Right lobe of liver (tissue), 6 donors: Measurements from ENCODE around the gene CALML3. TPM values are rescaled to one million over a fixed set of nuclear protein-coding genes. Genes with fewer than 3 reads are reported as not detected.

ENCODE experiments used
- ATAC-seq, 4 donors: fragments of 200-7000 bp; cut with Tn5 transposase; one replicate each; pipeline ENCODE4 v1.9.1; 2020; ENCODE audit warnings: mild to moderate bottlenecking in 4 of 4, moderate library complexity in 4 of 4
- DNase-seq, 3 donors: peaks; one replicate each; pipeline ENCODE4 v3.0.0-alpha.2; 2020
- H3K27ac ChIP-seq, 3 donors: fragments of 200-600 bp; one replicate each; pipeline ENCODE4 v1.8.0; 2022
- H3K27me3 ChIP-seq, 2 donors: fragments of 200-600 bp; one replicate each; pipeline ENCODE4 v1.8.0; 2022
- H3K36me3 ChIP-seq, 4 donors: fragments of 200-600 bp; sonication (generic) in 1 of 4; one replicate each; pipeline versions ENCODE4 v1.5.1 to v1.8.0; 2017 to 2022; ENCODE audit warnings: control low read depth in 1 of 4
- H3K4me1 ChIP-seq, 4 donors: fragments of 200-600 bp; sonication (generic) in 1 of 4; one replicate each; pipeline versions ENCODE4 v1.5.1 to v1.8.0; 2017 to 2022; ENCODE audit warnings: control low read depth in 1 of 4
- H3K4me3 ChIP-seq, 3 donors: fragments of 200-600 bp; one replicate each; pipeline ENCODE4 v1.8.0; 2022
- H3K9me3 ChIP-seq, 4 donors: fragments of 200-600 bp; sonication (generic) in 1 of 4; one replicate each; pipeline versions ENCODE4 v1.5.1 to v1.8.0; 2017 to 2022; ENCODE audit warnings: control low read depth in 1 of 4
- CTCF ChIP-seq, 4 donors: fragments of 200-600 bp in 3 of 4; fragments of 450-650 bp in 1 of 4; IDR thresholded peaks; one replicate each; pipeline versions ENCODE4 v1.5.1 to v1.8.0; 2016 to 2022; ENCODE audit warnings: antibody characterized with exemption in 4 of 4, mild to moderate bottlenecking in 2 of 4
- POLR2A ChIP-seq: fragments of 450-650 bp; IDR thresholded peaks from one replicate; pipeline ENCODE4 v1.6.1; 2017; ENCODE audit warnings: antibody characterized with exemption, mild to moderate bottlenecking
- WGBS: methylation state at CpG from one replicate; pipeline ENCODE4 v1.1.6; 2018; ENCODE audit warnings: low coverage, low lambda C conversion rate; ENCODE audit not compliant: insufficient coverage; ENCODE audit errors: missing lambda C conversion rate; 5-methylcytosine and 5-hydroxymethylcytosine counted together
- intact Hi-C, 2 donors: fragments of 100-400 bp; cut with DNase I; formaldehyde crosslinking; loops; one replicate each; pipeline versions ENCODE4 v1.11.2 to v1.14.1; 2022
- total RNA-seq, 6 experiments: library from RNA; depleted of rRNA in 2 of 6; stranded (reverse); fragments of >200 nt in 2 of 6; fragmentation: NEBNext Ultra II Directional in 3 of 6; extraction: Animal tissue kit (Norgen Biotek cat#: 25700) in 3 of 6; gene quantifications; one replicate each; pipeline versions ENCODE4 v1.1.0 to v1.2.4, GENCODE V29; 2016 to 2023
- donor health status: DM: no; HTN: yes; CAD: no.
- donor health status: DM: no; HTN: no; CAD: no.
- donor health status: DM: no; HTN: no; CAD: no.
- donor health status: DM: no; HTN: yes; CAD: no.
- donor health status: DM: no; HTN: yes; CAD: no.

CALML3 gene
- total RNA-seq, 6 experiments from 2014 or later: 0.22 TPM; not detected in 5

GRCh38 chr10:5522913-5523560, 1.7 kb upstream of the CALML3 start:
- no peak for TF ChIP-seq CTCF (IDR thresholded peaks at IDR 0.05)
- no peak for TF ChIP-seq POLR2A
- no peak for ATAC-seq
- no peak overlapping the region for H3K27ac ChIP-seq

GRCh38 chr10:5523796-5524574, 776 bp upstream of the CALML3 start:
- intact Hi-C loops: no loop called here
- Histone ChIP-seq H3K27me3 (no peaks in the 10 kb centered on the region), H3K36me3 (no peaks in the 10 kb centered on the region), H3K4me1 (peaks cover 0 to 12% (median 6%) of the 10 kb centered on the region in 4 donors), H3K27ac (no peak overlapping the region), H3K4me3 (no peak overlapping the region), H3K9me3 (no peaks in the 10 kb centered on the region)
- ATAC-seq (no peak), DNase-seq (no peak)
- no peak for TF ChIP-seq CTCF (IDR thresholded peaks at IDR 0.05)
- no peak for TF ChIP-seq POLR2A
- 82% methylated on average over 4 of the region's 11 CpGs for WGBS

More at GRCh38 chr10:5522913-5523560, 1.7 kb upstream of the CALML3 start:
- Histone ChIP-seq H3K36me3 (no peaks in the 10 kb centered on the region), H3K4me3 (no peak overlapping the region), H3K27me3 (no peaks in the 10 kb centered on the region), H3K9me3 (no peaks in the 10 kb centered on the region), H3K4me1 (peaks cover 0 to 9% (median 4%) of the 10 kb centered on the region in 4 donors)
- 68% methylated on average over 5 of the region's 7 CpGs for WGBS
- intact Hi-C loops: no loop called here
- no peak for DNase-seq

- H3K36me3 ChIP-seq: no peaks in the 10 kb centered on the region
- TF ChIP-seq POLR2A (no peak), CTCF (IDR thresholded peaks at IDR 0.05) (no peak)
- ATAC-seq: no peak
- H3K4me3 ChIP-seq: no peak overlapping the region
- intact Hi-C loops: no loop called here
- no peaks in the 10 kb centered on the region for H3K9me3 ChIP-seq
- no peaks in the 10 kb centered on the region for H3K27me3 ChIP-seq
- H3K4me1 ChIP-seq: peaks cover 0 to 27% (median 12%) of the 10 kb centered on the region in 4 donors
- 82% methylated on average over 15 of the region's 34 CpGs for WGBS
- H3K27ac ChIP-seq: no peak overlapping the region
- no peak for DNase-seq
These were observed 990 bp downstream of the CALML3 start for GRCh38 chr10:5525561-5526341.

- no peak for DNase-seq
- ATAC-seq: no peak
These were observed 2.0 kb downstream of the CALML3 start for GRCh38 chr10:5526691-5527331.

More at GRCh38 chr10:5526691-5527331, 2.0 kb downstream of the CALML3 start:
- TF ChIP-seq POLR2A (no peak), CTCF (IDR thresholded peaks at IDR 0.05) (no peak)
- no peaks in the 10 kb centered on the region for H3K27me3 ChIP-seq
- peaks cover 0 to 27% (median 12%) of the 10 kb centered on the region in 4 donors for H3K4me1 ChIP-seq
- no peaks in the 10 kb centered on the region for H3K9me3 ChIP-seq
- 60% methylated on average over 2 of the region's 8 CpGs for WGBS
- no peak overlapping the region for H3K4me3 ChIP-seq
- no peaks in the 10 kb centered on the region for H3K36me3 ChIP-seq
- no peak overlapping the region for H3K27ac ChIP-seq
- intact Hi-C loops: no loop called here
